Endothelial cell of umbilical vein (primary cell): ENCODE results near the gene IL24. TPM values are rescaled to one million over a fixed set of nuclear protein-coding genes. Genes with fewer than 3 reads are reported as not detected.
"Not testable (repeated sequence)": the region's sequence is repeated elsewhere in the genome, so short reads cannot be mapped to it uniquely, and the experiment has no call there.

Experiments
- BruUV-seq: library from RNA; stranded (reverse); fragments of 400-500 nt; replicated peaks from 2 replicates; lab custom pipeline; 2021; lab: Mats Ljungman, UMichigan
- CTCF ChIA-PET: fragments of 300-600, 350-600 bp; sonication (Branson Sonifier 250); formaldehyde crosslinking; loops from one replicate; lab custom pipeline; 2021; ENCODE audit warnings: antibody characterized with exemption, inconsistent platforms; lab: Charles Lee
- POLR2A ChIA-PET: fragments of 300-600, 350-600 bp; sonication (Branson Sonifier 250); formaldehyde crosslinking; loops from one replicate; lab custom pipeline; 2021; ENCODE audit warnings: antibody characterized with exemption, inconsistent platforms; lab: Charles Lee
- DNase-seq: peaks from one replicate; pipeline ENCODE4 v3.0.0-alpha.2; 2011; ENCODE audit warnings: low read depth, low spot score
- FAIRE-seq: peaks from 2 replicates; lab custom pipeline; 2011; peaks lifted over from hg19 to GRCh38; lab: Jason Lieb, UNC
- H2AFZ ChIP-seq: 2 replicates; pipeline ENCODE4 v1.6.0; 2012; ENCODE audit warnings: low read depth, low read length, control low read depth, inconsistent platforms
- H3K27ac ChIP-seq: 2 replicates; pipeline ENCODE4 v1.5.1; 2011; ENCODE audit warnings: low read depth, mild to moderate bottlenecking, control low read depth, low read length, moderate library complexity; ENCODE audit not compliant: insufficient read depth
- H3K27me3 ChIP-seq, 2 experiments: 2 replicates each; pipeline versions ENCODE4 v1.6.0 to v1.6.1; 2011; ENCODE audit warnings: low read length in 2 of 2, mixed read lengths in 1 of 2; ENCODE audit not compliant: control insufficient read depth in 2 of 2, insufficient read depth in 2 of 2
- H3K36me3 ChIP-seq, 2 experiments: 2 replicates in 1 of 2; 3 replicates in 1 of 2; pipeline ENCODE4 v1.5.1; 2011; ENCODE audit warnings: low read length in 2 of 2, mild to moderate bottlenecking in 1 of 2, moderate library complexity in 1 of 2; ENCODE audit not compliant: control insufficient read depth in 2 of 2, insufficient read depth in 2 of 2; ENCODE audit errors: extremely low read depth in 1 of 2
- H3K4me1 ChIP-seq: 3 replicates; pipeline ENCODE4 v1.5.1; 2011; ENCODE audit warnings: mild to moderate bottlenecking, low read length; ENCODE audit not compliant: control insufficient read depth, insufficient read depth; ENCODE audit errors: extremely low read depth
- H3K4me2 ChIP-seq: 2 replicates; pipeline ENCODE4 v1.6.1; 2011; ENCODE audit warnings: low read length, control low read depth, mixed read lengths; ENCODE audit not compliant: insufficient read depth
- H3K4me3 ChIP-seq, 3 experiments: fragments of 200-600 bp in 1 of 3; sonication (generic), shearing (Covaris generic) in 1 of 3; replicated peaks in 1 of 3; 2 replicates each; pipeline ENCODE4 v1.5.1; 2011 to 2016; ENCODE audit warnings: control low read depth in 3 of 3, low read length in 3 of 3, mild to moderate bottlenecking in 2 of 3, inconsistent platforms in 1 of 3, low read depth in 1 of 3, moderate library complexity in 1 of 3; ENCODE audit not compliant: insufficient read depth in 1 of 3
- H3K79me2 ChIP-seq: 2 replicates; pipeline ENCODE4 v1.6.0; 2012; ENCODE audit warnings: low read length, inconsistent platforms; ENCODE audit not compliant: control insufficient read depth, insufficient read depth
- H3K9ac ChIP-seq: replicated peaks from 2 replicates; pipeline ENCODE3; 2011; ENCODE audit warnings: low read length, control low read depth; ENCODE audit not compliant: insufficient read depth; ENCODE audit errors: extremely low read depth
- H3K9me1 ChIP-seq: replicated peaks from 3 replicates; pipeline ENCODE4 v1.6.0; 2011; ENCODE audit warnings: mild to moderate bottlenecking, low read length; ENCODE audit not compliant: control insufficient read depth, insufficient read depth; ENCODE audit errors: extremely low read depth
- H3K9me3 ChIP-seq: replicated peaks from 2 replicates; pipeline ENCODE4 v1.5.1; 2012; ENCODE audit warnings: low read length, inconsistent platforms; ENCODE audit not compliant: control insufficient read depth, insufficient read depth
- H4K20me1 ChIP-seq: replicated peaks from 2 replicates; pipeline ENCODE3; 2011; ENCODE audit warnings: mild to moderate bottlenecking, low read length; ENCODE audit not compliant: control insufficient read depth, insufficient read depth; ENCODE audit errors: extremely low read depth
- CTCF ChIP-seq, 2 donors: IDR thresholded peaks; 1 replicate in 1 of 2; 2 replicates in 1 of 2; pipeline ENCODE4 v1.5.1; 2011; ENCODE audit warnings: low read length in 2 of 2, mild to moderate bottlenecking in 2 of 2, moderate library complexity in 2 of 2, control low read depth in 1 of 2, inconsistent platforms in 1 of 2, low read depth in 1 of 2; ENCODE audit not compliant: insufficient read depth in 1 of 2; ENCODE audit errors: extremely low read depth in 1 of 2
- FOS ChIP-seq: IDR thresholded peaks from 2 replicates; pipeline ENCODE4 v1.6.1; 2011; ENCODE audit warnings: mild to moderate bottlenecking, low read length, moderate library complexity, borderline replicate concordance; ENCODE audit not compliant: insufficient read depth
- GATA2 ChIP-seq: IDR thresholded peaks from 2 replicates; pipeline ENCODE4 v1.7.0; 2011; ENCODE audit warnings: low read depth, mild to moderate bottlenecking, moderate library complexity, mixed read lengths, low read length; ENCODE audit not compliant: insufficient read length, insufficient read depth
- JUN ChIP-seq: IDR thresholded peaks from 2 replicates; pipeline ENCODE4 v1.6.1; 2011; ENCODE audit warnings: borderline replicate concordance, low read depth; ENCODE audit not compliant: insufficient read length, insufficient read depth
- POLR2AphosphoS5 ChIP-seq: IDR thresholded peaks from 2 replicates; pipeline ENCODE4 v1.6.1; 2012; ENCODE audit warnings: low read depth, mild to moderate bottlenecking, control low read depth, low read length, moderate library complexity; ENCODE audit not compliant: insufficient read depth
- dilution Hi-C: fragments of 300-500 bp; cut with MboI; formaldehyde crosslinking; loops from one replicate; pipeline ENCODE4 v1.15.0; 2019; ENCODE audit warnings: low sequenced_read_pairs; ENCODE audit not compliant: extremely low pct_ligation_motif_present
- intact Hi-C: fragments of 100-400 bp; cut with micrococcal nuclease; formaldehyde crosslinking; loops from one replicate; pipeline ENCODE4 v1.10.0; 2022
- polyA plus RNA-seq, 4 experiments: library from polyadenylated mRNA; depleted of rRNA in 3 of 4; stranded (reverse) in 3 of 4; unstranded in 1 of 4; fragments of >200 nt; gene quantifications; 2 replicates each; pipeline versions ENCODE4 v1.2.1 to v1.2.3, GENCODE V29; 2011 to 2012; ENCODE audit warnings: missing spikeins in 1 of 4
- total RNA-seq: library from RNA; stranded (reverse); gene quantifications from 2 replicates; pipeline ENCODE4 v1.2.3, GENCODE V29; 2021
- TF ChIP-seq, protein P1 (sequence below): IDR thresholded peaks from 2 replicates; pipeline ENCODE4 v1.6.1; 2011; ENCODE audit not compliant: insufficient read depth, insufficient read length

IL24 gene
- total and polyA plus RNA-seq, 2 donors (not counting 3 experiments of a cell fraction or from before 2014, with no cell fraction given): not detected

DNA sequence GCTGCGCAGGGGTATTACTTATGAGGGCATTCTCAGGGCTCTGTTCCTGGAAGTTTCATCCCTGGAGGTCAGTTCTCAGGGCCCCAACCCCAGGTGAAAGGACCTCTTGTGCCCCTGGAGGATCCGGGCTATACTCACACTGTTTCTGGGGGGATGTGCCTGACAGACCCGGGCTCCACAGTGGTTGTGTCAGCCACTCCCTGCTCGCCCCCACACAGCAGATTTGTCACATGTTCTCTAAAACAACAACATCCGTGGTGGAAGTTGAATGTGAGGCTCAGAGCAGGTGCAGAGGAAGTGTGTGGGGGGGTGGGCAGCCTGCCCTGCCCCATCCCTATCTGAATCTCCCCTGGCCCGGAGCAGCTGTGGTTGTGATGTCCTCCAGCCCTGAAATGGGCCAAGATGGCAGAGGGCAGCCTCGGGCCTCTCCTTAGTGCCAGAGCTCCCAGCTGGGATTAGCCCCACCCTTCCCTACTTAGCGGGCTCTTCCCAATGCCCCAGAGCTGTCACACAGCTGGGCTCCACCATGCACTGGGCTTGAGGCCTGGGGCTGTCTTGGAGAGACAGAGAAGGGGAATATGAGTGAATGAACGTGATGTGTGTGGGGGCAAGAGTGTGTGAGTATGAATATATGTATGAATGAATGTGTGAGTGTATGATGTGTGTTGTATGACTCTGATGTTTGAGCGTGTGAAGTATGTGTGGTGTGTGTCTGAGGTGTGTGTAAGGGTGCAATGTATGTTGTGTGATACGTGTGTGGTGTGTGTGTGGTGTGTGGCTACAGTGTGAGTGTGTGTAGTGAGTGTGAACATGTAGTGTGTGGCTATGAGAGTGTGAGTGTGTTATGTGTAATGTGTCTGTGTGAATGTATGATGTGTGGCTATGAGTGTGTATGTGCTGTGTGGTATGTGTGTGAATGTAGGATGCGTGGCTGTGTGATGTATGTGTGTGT is 26.0 kb downstream of the IL24 start:
- no peak for TF ChIP-seq POLR2AphosphoS5
- no peak for TF ChIP-seq CTCF (IDR thresholded peaks at IDR 0.05; ENCODE audit: extremely low read depth in 1 of 2, insufficient read depth in 1 of 2, low read depth in 1 of 2, low read length in 2 of 2)
- no peak for TF ChIP-seq FOS
- no peak for TF ChIP-seq GATA2
- TF ChIP-seq, protein P1, sequence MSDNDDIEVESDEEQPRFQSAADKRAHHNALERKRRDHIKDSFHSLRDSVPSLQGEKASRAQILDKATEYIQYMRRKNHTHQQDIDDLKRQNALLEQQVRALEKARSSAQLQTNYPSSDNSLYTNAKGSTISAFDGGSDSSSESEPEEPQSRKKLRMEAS: no peak
- TF ChIP-seq JUN: no peak
- Histone ChIP-seq H3K79me2 (no peaks in the 10 kb centered on the region), H2AFZ (no peak overlapping the region), H4K20me1 (no peaks in the 10 kb centered on the region), H3K9ac (no peak overlapping the region), H3K9me3 (no peaks in the 10 kb centered on the region), H3K9me1 (no peaks in the 10 kb centered on the region), H3K4me2 (no peak overlapping the region), H3K36me3 (no peaks in the 10 kb centered on the region), H3K27me3 (no peaks in the 10 kb centered on the region), H3K4me1 (no peaks in the 10 kb centered on the region), H3K27ac (no peak overlapping the region), H3K4me3 (no peak overlapping the region)
- FAIRE-seq: no peak
- BruUV-seq: no TSS peak
- POLR2A ChIA-PET: no interaction called here
- DNase-seq: no peak
- CTCF ChIA-PET: interaction anchor here (1.4 to 2.9 kb wide), 2 partner anchors 10 to 13 kb away, joined by 5 to 13 read pairs; no protein-coding TSS in a partner anchor
- dilution Hi-C loops: no loop called here
- intact Hi-C loops: no loop called here

GRCh38 chr1:206923961-206924557 is 26.8 kb downstream of the IL24 start:
- BruUV-seq, dilution Hi-C loops, H3K9ac ChIP-seq, intact Hi-C loops, H3K9me3 ChIP-seq, H3K4me2 ChIP-seq, POLR2A ChIA-PET, H2AFZ ChIP-seq, H3K9me1 ChIP-seq, H3K27ac ChIP-seq, H3K36me3 ChIP-seq, H4K20me1 ChIP-seq, H3K27me3 ChIP-seq, H3K4me1 ChIP-seq, H3K79me2 ChIP-seq, H3K4me3 ChIP-seq: not testable (repeated sequence)
- peak; percentile 76 for FAIRE-seq
- DNase-seq: peak; percentile 15
- CTCF ChIA-PET: interaction anchor here (1.5 kb wide), 1 partner anchor 9 kb away, joined by 4 read pairs; no protein-coding TSS in a partner anchor
